Dermis blood vessel endothelial cell (primary cell): ENCODE results near the gene SNX1. TPM values are rescaled to one million over a fixed set of nuclear protein-coding genes. Genes with fewer than 3 reads are reported as not detected.

ENCODE experiments used
- DNase-seq: peaks from one replicate; pipeline ENCODE4 v3.0.0; 2010
- total RNA-seq: library from RNA; depleted of rRNA; stranded (reverse); fragments of >200 nt; gene quantifications from 2 replicates; pipeline ENCODE4 v1.2.3, GENCODE V29; 2014

SNX1 gene
- total RNA-seq, 1 donor from 2014 or later, result 52.4 TPM

GRCh38 chr15:64164436-64164835 is 68.7 kb downstream of the SNX1 start:
- no peak for DNase-seq

- no peak for DNase-seq
Observed at GRCh38 chr15:64166102-64166890, 70.5 kb downstream of the SNX1 start.

DNA sequence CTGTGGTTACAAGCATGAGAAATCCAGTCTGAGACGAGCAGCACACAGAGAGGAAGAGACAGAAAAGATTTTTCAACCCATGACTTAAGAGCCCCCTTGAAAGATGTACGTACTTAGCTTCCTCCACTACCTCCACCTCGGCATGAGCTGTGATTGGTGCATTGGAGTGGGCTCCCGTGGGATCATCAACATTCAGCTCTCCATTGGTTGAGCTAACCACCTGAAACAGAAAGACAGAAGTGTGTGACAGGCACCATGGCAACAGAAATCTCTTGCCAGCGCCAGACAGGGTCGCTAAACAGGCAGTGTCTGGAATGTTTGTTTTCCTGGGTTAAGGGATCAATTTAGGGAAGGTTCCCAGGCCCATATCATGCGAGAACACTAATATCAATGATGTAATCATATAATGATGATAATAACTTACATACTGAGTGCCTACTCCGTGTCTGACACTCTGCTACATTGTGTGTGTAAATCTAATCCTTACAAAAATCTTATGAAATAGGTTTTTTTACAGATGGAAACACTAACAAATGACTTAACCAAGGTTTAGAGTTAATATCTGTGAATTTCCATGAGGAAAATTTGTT is 84.5 kb downstream of the SNX1 start:
- no peak for DNase-seq

DNA sequence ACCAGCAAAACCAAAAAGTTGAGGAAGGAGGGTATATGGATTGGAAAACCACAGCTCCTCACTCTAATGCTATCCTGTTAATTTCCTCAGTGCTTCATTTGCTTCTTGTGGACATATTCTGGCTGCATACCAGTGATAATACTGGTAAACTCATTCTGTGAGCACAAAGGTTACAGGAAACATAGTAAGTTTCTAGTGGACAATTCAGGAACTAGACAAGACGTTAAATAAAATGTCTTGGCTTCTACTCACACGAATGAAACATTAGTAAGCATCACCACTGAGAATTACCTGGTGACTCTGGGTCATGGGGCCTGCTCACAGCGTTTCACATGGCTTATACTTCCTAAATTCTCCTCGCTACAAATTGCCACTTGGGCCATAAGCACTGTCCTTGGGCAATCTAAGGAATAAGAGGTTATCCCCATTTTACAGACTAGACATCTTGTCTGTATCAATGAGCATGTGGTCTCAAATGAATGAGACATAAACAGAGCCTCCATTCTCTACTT is 87.1 kb downstream of the SNX1 start:
- DNase-seq, result peak; percentile 26

DNA sequence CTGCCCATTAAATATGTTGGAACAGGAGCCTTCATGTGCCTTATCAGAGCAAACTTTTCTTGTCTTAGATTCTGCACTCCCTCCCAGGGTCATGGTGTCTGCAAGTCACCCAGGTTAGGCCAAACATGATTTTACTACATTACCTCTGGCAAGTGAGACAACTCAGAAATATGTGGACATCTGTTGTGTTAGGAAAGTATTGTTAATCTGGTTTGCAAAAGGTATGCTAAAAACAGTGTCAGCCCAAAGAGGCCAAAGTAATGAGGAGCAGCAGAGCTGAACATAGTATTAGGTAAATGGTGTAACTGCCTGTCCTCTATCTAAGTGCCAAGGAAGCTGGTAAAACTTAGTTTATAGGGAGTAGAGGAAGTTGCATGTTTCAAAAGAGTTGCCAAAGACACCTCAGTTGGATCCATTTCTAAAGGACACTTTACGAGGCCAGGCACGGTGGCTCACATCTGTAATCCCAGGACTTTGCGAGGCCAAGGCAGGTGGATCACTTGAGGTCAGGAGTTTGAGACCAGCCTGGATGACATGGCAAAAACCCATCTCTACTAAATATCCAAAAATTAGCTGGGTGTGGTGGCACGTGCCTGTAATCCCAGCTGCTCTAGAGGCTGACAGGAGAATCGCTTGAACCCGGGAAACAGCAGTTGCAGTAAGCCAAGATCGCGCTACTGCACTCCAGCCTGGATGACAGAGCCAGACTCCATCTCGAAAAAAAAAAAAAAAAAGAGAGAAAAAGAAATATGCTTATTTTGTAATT is 89.5 kb downstream of the SNX1 start:
- no peak for DNase-seq

DNA sequence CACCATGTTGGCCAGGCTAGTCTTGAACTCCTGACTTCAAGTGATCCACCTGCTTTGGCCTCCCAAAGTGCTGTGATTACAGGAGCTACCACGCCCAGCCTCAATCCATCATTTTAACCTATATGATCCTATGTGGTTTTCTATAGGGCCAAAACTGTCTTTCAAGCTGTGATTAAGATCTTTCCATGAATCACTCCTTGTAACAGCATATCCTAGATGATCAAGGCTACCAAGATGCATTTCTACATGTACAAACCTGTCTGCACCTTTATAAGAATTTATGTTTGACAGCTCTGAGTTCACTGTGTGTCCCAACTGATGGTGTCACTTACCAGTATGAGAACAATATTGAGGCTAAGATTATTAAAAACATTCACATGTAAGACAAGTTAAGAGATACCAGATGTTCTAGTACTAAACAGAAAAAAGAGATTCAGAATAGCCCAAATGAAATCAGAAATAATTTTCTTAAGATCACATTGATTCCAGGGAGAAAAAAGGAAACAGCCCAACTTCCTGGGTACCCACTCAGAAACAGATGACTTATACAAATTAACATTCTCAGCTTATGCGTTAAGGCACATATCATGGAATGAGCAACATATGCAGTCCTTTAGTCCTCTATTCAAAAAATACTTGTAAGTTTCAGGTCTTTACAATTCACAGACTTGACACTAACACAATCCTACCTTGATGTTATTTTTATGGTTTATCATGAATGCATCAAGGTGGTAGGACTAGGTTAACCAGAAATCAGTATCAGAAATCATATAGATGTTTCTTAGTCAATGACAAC is 91.8 kb downstream of the SNX1 start:
- no peak for DNase-seq

Other genes with a start within 250 kb of the SNX1 start
- 6.5 and 21.1 TPM in 2 replicates for gene DAPK2, start 49.5 kb upstream of the SNX1 start, total RNA-seq
- 38.9 and 46.6 TPM in 2 replicates for gene CIAO2A, start 2.1 kb upstream of the SNX1 start, total RNA-seq
- gene SNX22, start 55.7 kb downstream of the SNX1 start, total RNA-seq, result 0.23 and 0.34 TPM in 2 replicates
- gene PPIB, start 67.0 kb downstream of the SNX1 start, total RNA-seq, result 815 and 1,069 TPM in 2 replicates